ENCODE measurements around the gene SLAMF6.
"Not testable (repeated sequence)": the region's sequence is repeated elsewhere in the genome, so short reads cannot be mapped to it uniquely, and the experiment has no call there.

DNA sequence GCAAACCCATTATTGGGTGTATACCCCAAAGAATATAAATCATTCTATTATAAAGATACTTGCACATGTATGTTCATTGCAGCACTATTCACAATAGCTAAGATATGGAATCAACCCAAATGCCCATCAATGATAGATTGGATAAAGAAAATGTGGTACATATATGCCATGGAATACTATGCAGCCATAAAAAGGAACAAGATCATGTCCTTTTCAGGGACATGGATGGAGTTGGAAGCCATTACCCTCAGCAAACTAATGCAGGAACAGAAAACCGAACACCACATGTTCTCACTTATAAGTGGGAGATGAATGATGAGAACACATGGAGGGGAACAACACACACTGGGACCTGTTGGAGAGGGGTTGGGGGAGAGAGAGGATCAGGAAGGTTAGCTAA is 40.2 kb upstream of the SLAMF6 start:
- not testable (repeated sequence) for TF ChIP-seq EZH2 (IDR thresholded peaks at IDR 0.05; ENCODE audit: insufficient read depth, poor library complexity, severe bottlenecking); EZH2phosphoT487 (IDR thresholded peaks at IDR 0.05; ENCODE audit: insufficient read depth, low read depth)

Measured in GM23248 (cell line).